Measurements from ENCODE around the gene PPP1R14C.
"Not testable (repeated sequence)": the region's sequence is repeated elsewhere in the genome, so short reads cannot be mapped to it uniquely, and the experiment has no call there.

Gene PPP1R14C

GRCh38 chr6:150179030-150179429 is 36.2 kb downstream of the PPP1R14C start:
- ATAC-seq: no peak

GRCh38 chr6:150179907-150180424 is 37.1 kb downstream of the PPP1R14C start:
- ATAC-seq: not testable (repeated sequence)

More at GRCh38 chr6:150179030-150179429, 36.2 kb downstream of the PPP1R14C start:
- TF ChIP-seq CSDC2 (CRISPR knock-in tag; IDR thresholded peaks at IDR 0.05) (no peak), ZFP3 (CRISPR knock-in tag; IDR thresholded peaks at IDR 0.05) (no peak)

GRCh38 chr6:150180517-150180916 is 37.7 kb downstream of the PPP1R14C start:
- ATAC-seq: no peak
- TF ChIP-seq ZNF565 (CRISPR knock-in tag; conservative IDR thresholded peaks at IDR 0.05; ENCODE audit: low read depth) (no peak), CREB5 (CRISPR knock-in tag; IDR thresholded peaks at IDR 0.05; ENCODE audit: low read depth) (no peak), TCF4 (CRISPR knock-in tag; IDR thresholded peaks at IDR 0.05; ENCODE audit: borderline replicate concordance) (no peak), PPARA (CRISPR knock-in tag; IDR thresholded peaks at IDR 0.05; ENCODE audit: borderline replicate concordance) (no peak), TSHZ2 (CRISPR knock-in tag; IDR thresholded peaks at IDR 0.05) (no peak), TOX (CRISPR knock-in tag; IDR thresholded peaks at IDR 0.05; ENCODE audit: borderline replicate concordance) (no peak), PATZ1 (CRISPR knock-in tag; IDR thresholded peaks at IDR 0.05; ENCODE audit: borderline replicate concordance) (no peak), POU6F1 (CRISPR knock-in tag; IDR thresholded peaks at IDR 0.05; ENCODE audit: borderline replicate concordance, low read depth) (no peak), OSR1 (CRISPR knock-in tag; IDR thresholded peaks at IDR 0.05) (no peak), RARB (CRISPR knock-in tag; IDR thresholded peaks at IDR 0.05) (no peak), BACH2 (CRISPR knock-in tag; IDR thresholded peaks at IDR 0.05; ENCODE audit: borderline replicate concordance) (no peak), ESRRG (CRISPR knock-in tag; IDR thresholded peaks at IDR 0.05) (no peak), ZFP3 (CRISPR knock-in tag; IDR thresholded peaks at IDR 0.05) (no peak), ZFP30 (CRISPR knock-in tag; IDR thresholded peaks at IDR 0.05) (no peak), ZNF70 (CRISPR knock-in tag; IDR thresholded peaks at IDR 0.05) (no peak)

- no peak for ATAC-seq
- TF ChIP-seq BACH2 (CRISPR knock-in tag; IDR thresholded peaks at IDR 0.05; ENCODE audit: borderline replicate concordance) (no peak), ZNF8 (CRISPR knock-in tag; IDR thresholded peaks at IDR 0.05) (no peak), OSR1 (CRISPR knock-in tag; IDR thresholded peaks at IDR 0.05) (no peak), CSRNP3 (CRISPR knock-in tag; IDR thresholded peaks at IDR 0.05) (no peak), SNAI2 (CRISPR knock-in tag; IDR thresholded peaks at IDR 0.05) (no peak), ZFP30 (CRISPR knock-in tag; IDR thresholded peaks at IDR 0.05) (no peak), TCF4 (CRISPR knock-in tag; IDR thresholded peaks at IDR 0.05; ENCODE audit: borderline replicate concordance) (no peak), POU6F1 (CRISPR knock-in tag; IDR thresholded peaks at IDR 0.05; ENCODE audit: borderline replicate concordance, low read depth) (no peak), GLIS3 (CRISPR knock-in tag; IDR thresholded peaks at IDR 0.05) (no peak), ZC3H10 (CRISPR knock-in tag; IDR thresholded peaks at IDR 0.05) (no peak), PATZ1 (CRISPR knock-in tag; IDR thresholded peaks at IDR 0.05; ENCODE audit: borderline replicate concordance) (no peak), ZNF565 (CRISPR knock-in tag; conservative IDR thresholded peaks at IDR 0.05; ENCODE audit: low read depth) (no peak), TOX (CRISPR knock-in tag; IDR thresholded peaks at IDR 0.05; ENCODE audit: borderline replicate concordance) (no peak), ZFP3 (CRISPR knock-in tag; IDR thresholded peaks at IDR 0.05) (no peak), PPARA (CRISPR knock-in tag; IDR thresholded peaks at IDR 0.05; ENCODE audit: borderline replicate concordance) (no peak), ESRRG (CRISPR knock-in tag; IDR thresholded peaks at IDR 0.05) (no peak)
Observed at GRCh38 chr6:150182460-150183078, 39.7 kb downstream of the PPP1R14C start.
